Small intestine (tissue), 7 donors: ENCODE data around the gene NPB. TPM values are rescaled to one million over a fixed set of nuclear protein-coding genes. Genes with fewer than 3 reads are reported as not detected.
A peak's percentile ranks its signal among the peaks of the same experiment; 100 is the strongest.

Experiments used
- DNase-seq, 2 donors: peaks; one replicate each; pipeline versions ENCODE4 v3.0.0 to v3.0.0-alpha.2; 2013
- FAIRE-seq: peaks from 2 replicates; lab custom pipeline; 2012; peaks lifted over from hg19 to GRCh38; lab: Jason Lieb, UNC
- H3K27ac ChIP-seq, 3 donors: one replicate each; pipeline ENCODE4 v1.5.1; 2013; ENCODE audit warnings: low read length in 2 of 3, mild to moderate bottlenecking in 2 of 3, control low read depth in 1 of 3, inconsistent platforms in 1 of 3, low read depth in 1 of 3, moderate library complexity in 1 of 3
- H3K27me3 ChIP-seq, 3 donors: one replicate each; pipeline ENCODE4 v1.6.1; 2013; ENCODE audit warnings: low read length in 3 of 3, inconsistent platforms in 1 of 3; ENCODE audit not compliant: control insufficient read depth in 3 of 3, insufficient read depth in 3 of 3
- H3K36me3 ChIP-seq, 3 donors: one replicate each; pipeline ENCODE4 v1.6.1; 2013; ENCODE audit warnings: low read length in 3 of 3, inconsistent platforms in 1 of 3, low read depth in 1 of 3, mild to moderate bottlenecking in 1 of 3, moderate library complexity in 1 of 3; ENCODE audit not compliant: control insufficient read depth in 3 of 3, insufficient read depth in 2 of 3
- H3K4me1 ChIP-seq, 3 donors: one replicate each; pipeline ENCODE4 v1.6.1; 2013; ENCODE audit warnings: low read length in 2 of 3, inconsistent platforms in 1 of 3, low read depth in 1 of 3, mild to moderate bottlenecking in 1 of 3, moderate library complexity in 1 of 3; ENCODE audit not compliant: control insufficient read depth in 3 of 3, insufficient read depth in 2 of 3
- H3K4me3 ChIP-seq, 3 donors: one replicate each; pipeline ENCODE4 v1.5.1; 2013; ENCODE audit warnings: low read length in 3 of 3, control low read depth in 1 of 3, inconsistent platforms in 1 of 3, low read depth in 1 of 3, mild to moderate bottlenecking in 1 of 3, moderate library complexity in 1 of 3
- H3K9me3 ChIP-seq, 2 donors: one replicate each; pipeline ENCODE4 v1.6.1; 2013; ENCODE audit warnings: low read depth in 1 of 2, low read length in 1 of 2; ENCODE audit not compliant: control insufficient read depth in 2 of 2, insufficient read depth in 1 of 2
- WGBS, 3 donors: extraction: QIAGEN DNeasy Blood & Tissue Kit; methylation state at CpG; one replicate each; pipeline ENCODE4 v1.1.7; 2013; 5-methylcytosine and 5-hydroxymethylcytosine counted together
- polyA plus RNA-seq, 4 donors: library from polyadenylated mRNA; stranded (reverse) in 3 of 4; unstranded in 1 of 4; fragments of 200-250 nt in 3 of 4; fragments of 120-200 nt in 1 of 4; gene quantifications; one replicate each; pipeline versions ENCODE4 v1.2.1 to v1.2.3, GENCODE V29; 2013
- donor health status: healthy with polysubstance abuse.
- donor health status: control.
- donor health status: control.
- donor health status: Bipolar disorder and iron deficiency.
- donor health status: healthy.

NPB gene
- polyA plus RNA-seq, 4 donors = 0.21 to 1.8 (median 0.59) TPM

DNA sequence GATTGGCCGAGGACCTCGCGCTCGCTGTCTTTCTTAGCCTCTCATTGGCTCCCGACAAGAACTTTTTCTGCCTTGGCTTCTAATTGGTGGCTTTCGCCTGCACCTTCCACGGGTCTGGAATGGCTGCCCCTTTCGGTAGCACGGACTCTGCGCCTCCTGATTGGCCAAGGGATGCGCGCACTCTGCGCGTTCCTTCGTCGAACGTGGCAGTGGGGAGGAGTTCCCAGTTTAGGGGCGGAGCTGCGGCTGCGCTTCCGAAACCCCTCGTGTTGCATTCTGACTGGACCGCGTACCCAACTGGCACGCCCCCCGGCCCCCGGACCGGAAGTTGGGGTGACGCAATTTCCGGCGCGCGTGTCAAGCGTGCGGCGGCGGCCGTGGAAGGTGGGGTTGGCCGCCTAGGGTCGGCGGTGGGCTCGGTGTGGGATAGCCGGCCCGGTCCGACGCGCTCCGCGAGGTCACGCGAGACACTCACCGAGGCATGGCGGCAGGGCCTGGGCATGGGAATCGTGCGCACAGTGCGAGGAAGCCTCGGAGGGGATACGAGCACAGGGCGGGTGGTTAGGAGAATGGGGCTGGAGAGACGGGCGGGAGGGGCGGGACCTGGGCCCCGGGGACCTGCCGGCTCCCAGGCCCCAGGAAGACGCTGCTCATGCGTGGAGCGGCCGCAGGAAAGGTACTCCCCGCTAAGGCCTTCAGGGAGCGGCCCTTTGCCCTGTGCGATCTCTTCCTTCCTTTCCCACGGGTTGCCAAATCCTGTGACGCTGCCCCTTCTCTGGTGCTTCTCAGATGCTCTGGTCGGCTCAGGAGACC lies 41.1 kb upstream of the NPB start:
- Histone ChIP-seq H3K9me3 (no peaks in the 10 kb centered on the region), H3K4me3 (peak overlapping the region; percentile 54 to 74 (median 67)), H3K36me3 (peaks cover 0 to 70% (median 7%) of the 10 kb centered on the region in 3 donors), H3K4me1 (peaks cover 4 to 44% (median 9%) of the 10 kb centered on the region in 3 donors), H3K27ac (peak overlapping the region; percentile 89 to 99 (median 99)), H3K27me3 (no peaks in the 10 kb centered on the region)
- DNase-seq (peak; percentile 100), FAIRE-seq (peak; percentile 33)
- WGBS, 3 donors = 0% methylated on average over 65 to 74 of the region's 74 CpGs

DNA sequence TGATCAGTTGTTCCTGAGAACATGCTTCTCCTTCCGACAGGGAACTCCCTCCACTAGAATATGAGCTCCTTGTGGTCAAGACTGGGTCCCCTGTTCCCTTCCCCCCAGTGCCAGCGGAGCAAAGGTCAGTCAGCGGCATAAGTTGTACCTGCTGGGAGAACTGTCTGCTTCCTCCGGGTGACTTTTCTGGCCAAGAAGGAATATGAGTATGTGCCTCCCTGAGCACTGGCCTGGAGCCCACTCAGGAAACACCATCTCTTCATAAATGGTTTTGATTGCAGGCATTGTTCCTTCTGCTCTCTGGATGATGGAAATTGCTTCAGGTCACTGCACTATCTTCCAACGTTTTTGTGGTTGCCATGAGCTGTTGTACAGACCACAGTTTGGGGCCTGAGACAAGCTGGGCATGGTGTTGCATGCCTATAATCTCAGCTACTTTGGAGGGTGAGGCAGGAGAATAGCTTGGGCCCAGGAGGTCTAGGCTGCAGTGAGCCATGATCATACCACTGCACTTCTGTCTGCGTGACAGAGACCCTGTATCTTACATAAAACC lies 38.8 kb upstream of the NPB start:
- Histone ChIP-seq H3K9me3 (no peaks in the 10 kb centered on the region), H3K27me3 (no peaks in the 10 kb centered on the region), H3K36me3 (peaks cover 3 to 70% (median 7%) of the 10 kb centered on the region in 3 donors), H3K4me3 (peak overlapping the region in 1 of 3 donors; percentile 18), H3K4me1 (peaks cover 0 to 65% (median 13%) of the 10 kb centered on the region in 3 donors), H3K27ac (peak overlapping the region in 2 of 3 donors; percentile 71 to 99)
- 40 to 68% (median 47%) methylated on average over 6 of the region's 6 CpGs for WGBS, 3 donors
- DNase-seq (peak; percentile 19 to 73), FAIRE-seq (no peak)

DNA sequence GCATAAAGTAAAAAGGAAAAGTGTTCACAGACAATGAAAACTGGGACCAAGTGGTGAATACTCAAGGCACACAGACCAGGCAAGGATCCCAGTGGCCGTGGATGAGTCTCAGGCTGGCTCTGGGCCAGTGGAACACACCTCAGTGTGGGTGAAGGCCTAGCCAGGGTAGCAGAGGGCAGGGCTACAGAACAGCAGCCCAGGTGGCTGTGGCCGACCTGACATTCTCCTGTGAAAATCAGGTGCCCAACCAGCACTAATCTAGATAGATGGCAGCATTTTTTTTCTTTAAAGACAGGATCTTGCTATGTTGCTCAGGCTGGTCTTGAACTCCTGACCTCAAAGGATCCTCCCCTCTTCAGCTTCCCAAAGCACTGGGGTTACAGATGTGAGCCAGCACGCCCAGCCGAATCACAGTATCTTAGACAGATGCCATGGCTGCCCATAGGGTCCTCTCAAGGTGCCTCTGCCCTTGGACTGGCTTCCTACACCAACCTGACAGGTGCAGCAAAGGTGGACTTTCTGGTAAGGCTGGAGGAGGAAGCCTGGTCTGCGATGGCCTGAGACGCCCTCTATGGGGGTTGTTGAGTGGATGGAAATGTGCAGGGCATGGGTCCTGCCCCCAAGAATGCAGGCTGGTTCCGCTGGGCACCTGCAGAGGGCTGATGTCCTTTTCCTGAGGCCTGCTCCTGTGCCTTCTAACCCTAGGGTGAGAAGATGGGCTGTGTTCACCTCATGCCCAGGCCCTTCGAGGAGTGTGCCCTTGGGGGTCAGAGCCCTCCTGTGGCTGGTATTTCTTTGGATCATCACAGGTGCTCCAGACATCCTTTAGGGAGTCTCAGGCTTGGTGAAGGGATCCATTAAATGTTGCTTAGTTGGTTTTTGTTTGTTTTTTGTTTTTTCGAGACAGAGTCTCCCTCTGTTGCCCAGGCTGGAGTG lies 37.9 kb upstream of the NPB start:
- Histone ChIP-seq H3K4me1 (peaks cover 0 to 63% (median 13%) of the 10 kb centered on the region in 3 donors), H3K27me3 (no peaks in the 10 kb centered on the region), H3K36me3 (peaks cover 4 to 70% (median 5%) of the 10 kb centered on the region in 3 donors), H3K4me3 (no peak overlapping the region), H3K27ac (peak overlapping the region; percentile 11 to 99 (median 71)), H3K9me3 (no peaks in the 10 kb centered on the region)
- WGBS, 3 donors = 56 to 71% (median 68%) methylated on average over 8 to 9 of the region's 9 CpGs
- peak in 1 of 2 donors; percentile 58 for DNase-seq
- no peak for FAIRE-seq

DNA sequence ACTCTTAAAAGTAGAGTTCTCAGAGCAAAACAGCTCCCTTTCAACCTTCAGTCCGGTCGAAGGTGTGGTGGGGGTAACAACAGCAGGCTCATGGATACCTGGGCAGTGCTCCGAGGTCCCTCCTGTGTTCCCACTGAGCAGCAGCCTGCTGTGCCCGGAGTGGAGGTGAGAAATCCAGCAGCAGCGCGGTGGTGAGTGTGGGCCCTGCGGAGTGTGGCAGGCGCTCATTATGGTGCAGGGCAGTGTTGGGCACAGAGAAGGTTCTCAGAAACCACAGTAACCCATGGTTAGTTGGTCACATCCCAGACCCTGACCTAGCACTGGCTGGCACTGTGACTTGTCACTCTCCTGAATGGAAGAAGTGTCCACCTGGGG lies 36.7 kb upstream of the NPB start:
- Histone ChIP-seq H3K4me3 (no peak overlapping the region), H3K4me1 (peaks cover 0 to 74% (median 13%) of the 10 kb centered on the region in 3 donors), H3K27me3 (no peaks in the 10 kb centered on the region), H3K27ac (peak overlapping the region; percentile 93 to 99 (median 96)), H3K36me3 (peaks cover 4 to 77% (median 7%) of the 10 kb centered on the region in 3 donors), H3K9me3 (no peaks in the 10 kb centered on the region)
- DNase-seq = no peak
- no peak for FAIRE-seq
- WGBS, 3 donors = 19 to 69% (median 56%) methylated on average over 8 of the region's 8 CpGs

GRCh38 chr17:81865733-81866439 lies 36.2 kb upstream of the NPB start:
- Histone ChIP-seq H3K36me3 (peaks cover 4 to 77% (median 7%) of the 10 kb centered on the region in 3 donors), H3K4me3 (peak overlapping the region in 1 of 3 donors; percentile 4), H3K27me3 (no peaks in the 10 kb centered on the region), H3K27ac (peak overlapping the region; percentile 93 to 99 (median 96)), H3K9me3 (no peaks in the 10 kb centered on the region), H3K4me1 (peaks cover 0 to 74% (median 13%) of the 10 kb centered on the region in 3 donors)
- DNase-seq (peak; percentile 93 to 99), FAIRE-seq (no peak)
- WGBS, 3 donors = 21 to 55% (median 41%) methylated on average over 12 to 18 of the region's 18 CpGs

DNA sequence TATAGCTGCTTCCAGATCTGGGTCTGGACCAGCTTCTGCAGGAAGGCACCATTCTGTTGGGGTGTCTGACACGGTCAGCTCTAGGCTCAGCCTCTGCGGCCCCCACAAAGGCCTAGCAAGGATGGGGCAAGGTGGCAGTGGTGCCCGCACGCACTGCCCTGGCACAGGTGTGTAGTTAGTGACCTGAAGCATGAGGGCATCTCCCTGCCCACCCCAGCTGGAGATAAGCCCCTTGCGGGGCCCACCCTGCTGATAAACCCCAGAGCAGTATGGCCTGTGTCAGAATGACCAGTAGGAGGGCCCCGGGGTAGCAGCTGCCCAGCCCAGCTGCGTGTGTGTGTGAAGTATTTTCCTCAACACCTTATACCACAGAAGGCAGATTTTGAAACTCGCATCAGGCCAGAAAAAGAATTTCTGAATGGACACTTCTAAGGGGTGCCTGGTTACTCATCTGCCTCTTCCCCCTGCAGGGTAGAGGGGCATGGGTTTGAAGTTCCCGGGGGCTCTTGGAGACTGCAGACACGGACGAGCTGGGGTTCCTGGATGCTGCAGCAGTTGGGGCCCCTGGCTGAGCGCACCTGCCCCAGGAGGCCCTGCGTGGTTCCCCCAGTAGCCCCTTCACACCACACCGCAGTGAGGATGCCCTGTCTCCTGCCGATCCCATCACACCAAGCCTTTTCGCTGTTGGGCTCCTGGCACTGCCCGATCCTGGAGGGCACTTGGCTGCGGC lies 35.4 kb upstream of the NPB start:
- Histone ChIP-seq H3K4me1 (peaks cover 0 to 73% (median 13%) of the 10 kb centered on the region in 3 donors), H3K4me3 (peak overlapping the region in 1 of 3 donors; percentile 4), H3K27ac (peak overlapping the region; percentile 93 to 99 (median 96)), H3K36me3 (peaks cover 4 to 77% (median 7%) of the 10 kb centered on the region in 3 donors), H3K27me3 (no peaks in the 10 kb centered on the region), H3K9me3 (no peaks in the 10 kb centered on the region)
- 34 to 62% (median 42%) methylated on average over 18 of the region's 18 CpGs for WGBS, 3 donors
- DNase-seq = peak in 1 of 2 donors; percentile 23
- FAIRE-seq = no peak
